GM23338 (cell line): ENCODE results near the gene IL10.

Source experiments
- EZH2 ChIP-seq: fragments of 200-600 bp; sonication (generic); IDR thresholded peaks from one replicate; pipeline ENCODE4 v1.8.0; 2017; ENCODE audit warnings: antibody characterized with exemption, mild to moderate bottlenecking, low read depth; ENCODE audit not compliant: unreplicated experiment
- POLR2AphosphoS5 ChIP-seq: IDR thresholded peaks from 2 replicates; pipeline ENCODE4 v1.6.1; 2016; ENCODE audit warnings: antibody characterized with exemption, low read depth
- TF ChIP-seq, protein P1 (sequence below), 2 experiments: fragments of 200-600 bp in 1 of 2; sonication (generic) in 1 of 2; conservative IDR thresholded peaks; 2 replicates each; pipeline versions ENCODE4 v1.5.1 to v1.6.1; 2016 to 2017; ENCODE audit warnings: antibody characterized with exemption in 2 of 2, low read depth in 2 of 2, mild to moderate bottlenecking in 2 of 2, moderate library complexity in 1 of 2

GRCh38 chr1:206798384-206798996 lies 26.2 kb upstream of the IL10 start:
- no peak for TF ChIP-seq POLR2AphosphoS5
- TF ChIP-seq, protein P1, sequence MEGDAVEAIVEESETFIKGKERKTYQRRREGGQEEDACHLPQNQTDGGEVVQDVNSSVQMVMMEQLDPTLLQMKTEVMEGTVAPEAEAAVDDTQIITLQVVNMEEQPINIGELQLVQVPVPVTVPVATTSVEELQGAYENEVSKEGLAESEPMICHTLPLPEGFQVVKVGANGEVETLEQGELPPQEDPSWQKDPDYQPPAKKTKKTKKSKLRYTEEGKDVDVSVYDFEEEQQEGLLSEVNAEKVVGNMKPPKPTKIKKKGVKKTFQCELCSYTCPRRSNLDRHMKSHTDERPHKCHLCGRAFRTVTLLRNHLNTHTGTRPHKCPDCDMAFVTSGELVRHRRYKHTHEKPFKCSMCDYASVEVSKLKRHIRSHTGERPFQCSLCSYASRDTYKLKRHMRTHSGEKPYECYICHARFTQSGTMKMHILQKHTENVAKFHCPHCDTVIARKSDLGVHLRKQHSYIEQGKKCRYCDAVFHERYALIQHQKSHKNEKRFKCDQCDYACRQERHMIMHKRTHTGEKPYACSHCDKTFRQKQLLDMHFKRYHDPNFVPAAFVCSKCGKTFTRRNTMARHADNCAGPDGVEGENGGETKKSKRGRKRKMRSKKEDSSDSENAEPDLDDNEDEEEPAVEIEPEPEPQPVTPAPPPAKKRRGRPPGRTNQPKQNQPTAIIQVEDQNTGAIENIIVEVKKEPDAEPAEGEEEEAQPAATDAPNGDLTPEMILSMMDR (conservative IDR thresholded peaks at IDR 0.05; ENCODE audit: low read depth in 2 of 2): no peak; a peak in 1 of 4 replicates
- no peak for TF ChIP-seq EZH2
